ENCODE measurements around the gene DMRTC2. TPM values are rescaled to one million over a fixed set of nuclear protein-coding genes. Genes with fewer than 3 reads are reported as not detected.

DMRTC2 gene
- total and polyA plus RNA-seq, 2 experiments from 2014 or later = not detected

DNA sequence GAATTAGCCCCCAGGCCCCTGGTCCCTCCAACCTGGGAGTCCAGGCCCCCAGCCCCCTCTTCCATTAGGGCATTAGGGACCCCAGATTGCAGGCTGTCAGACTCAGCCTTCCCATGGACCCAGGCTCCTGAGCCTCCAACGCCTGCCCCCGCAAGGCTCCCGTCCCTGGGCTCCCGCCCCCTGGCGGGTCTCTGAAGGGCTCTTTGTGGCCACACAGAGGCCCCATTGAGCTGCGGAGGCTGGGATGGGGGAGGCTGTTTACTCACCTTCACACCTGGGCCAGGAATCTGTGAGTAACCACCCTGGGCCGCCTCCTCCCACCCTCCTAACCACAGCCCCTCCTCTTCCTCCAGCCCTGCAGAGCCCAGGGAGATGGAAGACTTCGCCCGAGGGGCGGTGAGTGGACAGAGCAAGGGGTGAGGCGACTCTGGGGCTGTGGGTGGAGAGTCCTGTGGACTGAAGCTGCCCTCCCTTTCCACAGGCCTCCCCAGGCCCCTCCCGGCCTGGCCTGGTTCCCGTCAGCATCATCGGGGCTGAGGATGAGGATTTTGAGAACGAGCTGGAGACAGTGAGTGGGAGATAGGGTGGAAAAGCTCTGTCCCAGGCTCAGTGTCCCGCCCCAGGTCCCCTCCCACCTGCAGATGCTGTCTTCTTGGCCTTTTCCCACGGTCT, 43.0 kb downstream of the DMRTC2 start:
- DNase-seq (ENCODE audit: low read depth in 1 of 2, low spot score in 1 of 2) = peak in 1 of 2 donors; percentile 46
- Histone ChIP-seq H3K4me3 (no peak overlapping the region), H3K4me1 (ENCODE audit: low read depth) (no peaks in the 10 kb centered on the region)

DNA sequence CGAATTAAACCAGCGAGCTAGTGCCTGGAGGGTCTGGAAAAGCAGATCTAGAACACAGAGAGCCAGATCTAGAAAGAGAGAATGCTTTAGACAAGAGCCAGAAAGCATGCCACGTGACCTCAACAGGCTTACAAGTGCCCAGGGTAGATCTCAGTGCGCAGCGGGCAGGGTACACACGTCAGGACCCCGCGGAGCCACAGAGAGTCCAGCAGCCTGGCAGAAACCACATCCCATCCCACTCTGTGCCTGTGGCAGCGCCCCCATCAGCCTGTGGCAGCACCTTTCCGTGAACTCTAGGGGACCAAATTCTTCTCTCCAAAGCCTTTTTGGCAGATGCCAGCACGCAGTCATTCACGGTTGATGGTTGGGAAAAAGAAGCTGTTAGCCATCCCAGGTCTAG, 44.1 kb downstream of the DMRTC2 start:
- DNase-seq (ENCODE audit: low read depth in 1 of 2, low spot score in 1 of 2) = no peak
- Histone ChIP-seq H3K4me1 (ENCODE audit: low read depth) (no peaks in the 10 kb centered on the region), H3K27ac (no peak overlapping the region), H3K27me3 (no peaks in the 10 kb centered on the region), H3K9me3 (ENCODE audit: low read depth) (no peaks in the 10 kb centered on the region), H3K4me3 (no peak overlapping the region), H3K36me3 (no peaks in the 10 kb centered on the region)
- TF ChIP-seq, protein P1, sequence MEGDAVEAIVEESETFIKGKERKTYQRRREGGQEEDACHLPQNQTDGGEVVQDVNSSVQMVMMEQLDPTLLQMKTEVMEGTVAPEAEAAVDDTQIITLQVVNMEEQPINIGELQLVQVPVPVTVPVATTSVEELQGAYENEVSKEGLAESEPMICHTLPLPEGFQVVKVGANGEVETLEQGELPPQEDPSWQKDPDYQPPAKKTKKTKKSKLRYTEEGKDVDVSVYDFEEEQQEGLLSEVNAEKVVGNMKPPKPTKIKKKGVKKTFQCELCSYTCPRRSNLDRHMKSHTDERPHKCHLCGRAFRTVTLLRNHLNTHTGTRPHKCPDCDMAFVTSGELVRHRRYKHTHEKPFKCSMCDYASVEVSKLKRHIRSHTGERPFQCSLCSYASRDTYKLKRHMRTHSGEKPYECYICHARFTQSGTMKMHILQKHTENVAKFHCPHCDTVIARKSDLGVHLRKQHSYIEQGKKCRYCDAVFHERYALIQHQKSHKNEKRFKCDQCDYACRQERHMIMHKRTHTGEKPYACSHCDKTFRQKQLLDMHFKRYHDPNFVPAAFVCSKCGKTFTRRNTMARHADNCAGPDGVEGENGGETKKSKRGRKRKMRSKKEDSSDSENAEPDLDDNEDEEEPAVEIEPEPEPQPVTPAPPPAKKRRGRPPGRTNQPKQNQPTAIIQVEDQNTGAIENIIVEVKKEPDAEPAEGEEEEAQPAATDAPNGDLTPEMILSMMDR (IDR thresholded peaks at IDR 0.05; ENCODE audit: low read depth, low read length) = no peak

More for the DNA sequence above, 43.0 kb downstream of the DMRTC2 start:
- Histone ChIP-seq H3K36me3 (no peaks in the 10 kb centered on the region), H3K9me3 (ENCODE audit: low read depth) (no peaks in the 10 kb centered on the region), H3K27ac (no peak overlapping the region), H3K27me3 (no peaks in the 10 kb centered on the region)
- TF ChIP-seq, protein P1 (IDR thresholded peaks at IDR 0.05; ENCODE audit: low read depth, low read length) = no peak

DNA sequence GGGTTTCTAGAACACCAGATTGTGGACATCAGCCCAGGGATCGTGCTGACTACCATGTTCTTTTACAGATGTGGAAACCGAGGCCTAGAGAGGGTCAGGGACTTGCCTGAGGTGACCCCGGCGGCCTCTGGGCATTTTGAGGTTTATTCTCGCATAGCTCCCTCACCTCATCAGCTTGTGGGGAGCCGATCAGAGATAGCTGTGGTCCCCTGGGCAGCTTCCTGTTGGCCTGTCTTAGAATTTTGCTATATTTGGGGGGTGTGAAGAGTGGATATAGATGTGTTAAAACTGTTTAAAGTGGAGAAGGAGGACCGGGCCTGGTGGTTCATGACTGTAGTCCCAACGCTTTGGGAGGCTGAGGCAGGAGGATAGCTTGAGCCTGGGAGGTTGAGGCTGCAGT, 45.1 kb downstream of the DMRTC2 start:
- no peaks in the 10 kb centered on the region for H3K4me1 ChIP-seq (ENCODE audit: low read depth)
- no peaks in the 10 kb centered on the region for H3K9me3 ChIP-seq (ENCODE audit: low read depth)
- H3K27ac ChIP-seq = no peak overlapping the region
- H3K27me3 ChIP-seq = no peaks in the 10 kb centered on the region
- no peaks in the 10 kb centered on the region for H3K36me3 ChIP-seq
- DNase-seq (ENCODE audit: low read depth in 1 of 2, low spot score in 1 of 2) = no peak
- TF ChIP-seq, protein P1 (IDR thresholded peaks at IDR 0.05; ENCODE audit: low read depth, low read length) = no peak
- H3K4me3 ChIP-seq = no peak overlapping the region

DNA sequence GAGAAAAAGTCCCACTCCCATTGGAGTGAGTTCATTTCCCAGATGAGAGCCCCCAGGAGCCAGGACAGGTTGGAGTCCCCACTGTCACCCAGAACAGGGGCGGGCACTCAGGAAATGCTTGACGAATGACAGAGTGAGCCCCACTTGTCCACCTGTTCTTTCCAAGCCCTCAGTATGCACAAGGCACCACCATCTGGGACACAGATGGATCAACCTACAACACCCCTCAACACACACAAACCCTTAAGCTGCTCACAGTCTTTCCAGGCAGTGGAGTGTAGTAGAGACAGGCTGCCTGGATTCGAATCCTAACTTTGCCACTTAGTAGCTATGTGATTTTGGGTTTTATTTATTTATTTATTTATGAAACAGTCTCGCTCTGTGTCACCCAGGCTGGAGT, 46.1 kb downstream of the DMRTC2 start:
- TF ChIP-seq, protein P1 (IDR thresholded peaks at IDR 0.05; ENCODE audit: low read depth, low read length) = no peak
- Histone ChIP-seq H3K36me3 (no peaks in the 10 kb centered on the region), H3K27me3 (no peaks in the 10 kb centered on the region), H3K27ac (no peak overlapping the region), H3K4me3 (no peak overlapping the region), H3K4me1 (ENCODE audit: low read depth) (no peaks in the 10 kb centered on the region), H3K9me3 (ENCODE audit: low read depth) (no peaks in the 10 kb centered on the region)
- no peak for DNase-seq (ENCODE audit: low read depth in 1 of 2, low spot score in 1 of 2)

DNA sequence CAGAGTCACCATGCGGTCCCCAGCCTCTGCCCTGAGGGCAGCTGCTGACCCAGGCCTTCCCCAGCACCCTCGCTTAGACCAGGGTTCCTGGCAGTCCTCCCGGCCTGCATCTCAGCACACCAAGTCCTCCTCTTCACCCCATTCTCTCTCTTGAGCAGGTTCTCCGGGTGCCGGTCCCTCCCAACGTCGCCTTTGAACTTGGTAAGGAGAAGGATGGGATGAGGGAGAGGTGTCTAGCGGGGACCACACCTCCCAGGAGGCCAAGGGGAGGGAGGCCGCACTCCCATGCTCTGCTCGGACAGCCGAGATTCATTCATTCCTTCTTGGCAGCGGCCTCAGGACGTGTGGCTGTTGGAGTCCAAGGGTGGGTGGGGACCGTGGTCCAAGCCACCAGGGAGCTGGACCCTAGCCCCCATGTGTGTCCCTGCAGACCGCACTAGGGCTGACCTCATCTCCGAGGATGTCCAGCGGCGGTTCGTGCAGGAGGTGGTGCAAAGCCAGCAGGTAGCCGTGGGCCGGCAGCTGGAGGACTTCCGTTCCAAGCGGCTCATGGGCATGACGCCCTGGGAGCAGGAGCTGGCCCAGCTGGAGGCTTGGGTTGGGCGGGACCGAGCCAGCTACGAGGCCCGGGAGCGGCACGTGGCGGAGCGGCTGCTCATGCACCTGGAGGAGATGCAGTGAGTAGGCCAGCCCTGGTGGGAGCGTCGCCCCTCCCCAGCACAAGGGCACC, 47.5 kb downstream of the DMRTC2 start:
- no peaks in the 10 kb centered on the region for H3K27me3 ChIP-seq
- no peak for DNase-seq (ENCODE audit: low read depth in 1 of 2, low spot score in 1 of 2)
- TF ChIP-seq, protein P1 (IDR thresholded peaks at IDR 0.05; ENCODE audit: low read depth, low read length) = no peak
- no peaks in the 10 kb centered on the region for H3K36me3 ChIP-seq
- no peaks in the 10 kb centered on the region for H3K9me3 ChIP-seq (ENCODE audit: low read depth)
- no peaks in the 10 kb centered on the region for H3K4me1 ChIP-seq (ENCODE audit: low read depth)
- no peak overlapping the region for H3K4me3 ChIP-seq
- H3K27ac ChIP-seq = no peak overlapping the region
